ENCODE results near the gene TMEM19. TPM values are rescaled to one million over a fixed set of nuclear protein-coding genes. Genes with fewer than 3 reads are reported as not detected.

The TMEM19 gene
- total RNA-seq, 1 experiment from 2014 or later: 56.3 TPM

- no TSS peak for BruUV-seq (replicated peaks)
- Histone ChIP-seq H3K27ac (ENCODE audit: low read depth, low read length, poor library complexity, severe bottlenecking) (no peak overlapping the region), H3K27me3 (replicated peaks; ENCODE audit: insufficient read depth, low read depth, low read length, poor library complexity) (no peaks in the 10 kb centered on the region), H3K9me3 (ENCODE audit: low read depth, low read length, poor library complexity, severe bottlenecking) (peaks cover 3% of the 10 kb centered on the region), H3K4me3 (ENCODE audit: low read depth, low read length, poor library complexity, severe bottlenecking) (no peak overlapping the region), H3K36me3 (ENCODE audit: insufficient read depth, low read length, poor library complexity, severe bottlenecking) (no peaks in the 10 kb centered on the region), H3K4me1 (ENCODE audit: insufficient read depth, low read length, poor library complexity, severe bottlenecking) (no peaks in the 10 kb centered on the region)
- ChIA-PET POLR2A (ENCODE audit: low non-redundant PET) (no interaction called here), CTCF (no interaction called here)
- intact Hi-C loops (cut with micrococcal nuclease; ENCODE audit: unreplicated experiment): no loop called here
- DNase-seq (ENCODE audit: low spot score): peak; percentile 17
- TF ChIP-seq, protein P1, sequence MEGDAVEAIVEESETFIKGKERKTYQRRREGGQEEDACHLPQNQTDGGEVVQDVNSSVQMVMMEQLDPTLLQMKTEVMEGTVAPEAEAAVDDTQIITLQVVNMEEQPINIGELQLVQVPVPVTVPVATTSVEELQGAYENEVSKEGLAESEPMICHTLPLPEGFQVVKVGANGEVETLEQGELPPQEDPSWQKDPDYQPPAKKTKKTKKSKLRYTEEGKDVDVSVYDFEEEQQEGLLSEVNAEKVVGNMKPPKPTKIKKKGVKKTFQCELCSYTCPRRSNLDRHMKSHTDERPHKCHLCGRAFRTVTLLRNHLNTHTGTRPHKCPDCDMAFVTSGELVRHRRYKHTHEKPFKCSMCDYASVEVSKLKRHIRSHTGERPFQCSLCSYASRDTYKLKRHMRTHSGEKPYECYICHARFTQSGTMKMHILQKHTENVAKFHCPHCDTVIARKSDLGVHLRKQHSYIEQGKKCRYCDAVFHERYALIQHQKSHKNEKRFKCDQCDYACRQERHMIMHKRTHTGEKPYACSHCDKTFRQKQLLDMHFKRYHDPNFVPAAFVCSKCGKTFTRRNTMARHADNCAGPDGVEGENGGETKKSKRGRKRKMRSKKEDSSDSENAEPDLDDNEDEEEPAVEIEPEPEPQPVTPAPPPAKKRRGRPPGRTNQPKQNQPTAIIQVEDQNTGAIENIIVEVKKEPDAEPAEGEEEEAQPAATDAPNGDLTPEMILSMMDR (conservative IDR thresholded peaks at IDR 0.05; ENCODE audit: low read depth, low read length): no peak
- TF ChIP-seq EZH2 (IDR thresholded peaks at IDR 0.05; ENCODE audit: borderline replicate concordance, low read depth, low read length, poor library complexity, severe bottlenecking): no peak
These were observed 24.6 kb downstream of the TMEM19 start for GRCh38 chr12:71710276-71711125.

DNA sequence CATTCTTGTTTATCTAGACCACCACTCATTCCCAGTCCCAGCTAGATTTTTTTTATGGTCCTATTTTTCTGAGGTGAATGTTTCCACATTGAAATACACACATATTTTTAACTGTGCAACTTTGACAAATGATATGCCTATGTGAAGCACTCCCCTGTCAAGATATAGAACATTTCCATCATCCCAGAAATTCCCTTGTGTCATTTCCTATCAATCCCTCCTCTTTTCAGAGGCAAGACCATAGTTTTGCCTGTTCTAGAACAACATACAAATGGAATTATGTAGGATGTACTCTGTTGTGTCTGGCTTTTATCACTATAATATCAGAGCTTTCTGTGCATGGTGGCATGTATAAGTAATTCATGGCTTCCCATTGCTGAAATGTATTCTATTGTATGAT is 32.7 kb downstream of the TMEM19 start:
- Histone ChIP-seq H3K27ac (ENCODE audit: low read depth, low read length, poor library complexity, severe bottlenecking) (no peak overlapping the region), H3K36me3 (ENCODE audit: insufficient read depth, low read length, poor library complexity, severe bottlenecking) (no peaks in the 10 kb centered on the region), H3K4me3 (ENCODE audit: low read depth, low read length, poor library complexity, severe bottlenecking) (no peak overlapping the region), H3K27me3 (replicated peaks; ENCODE audit: insufficient read depth, low read depth, low read length, poor library complexity) (no peaks in the 10 kb centered on the region), H3K9me3 (ENCODE audit: low read depth, low read length, poor library complexity, severe bottlenecking) (no peaks in the 10 kb centered on the region), H3K4me1 (ENCODE audit: insufficient read depth, low read length, poor library complexity, severe bottlenecking) (no peaks in the 10 kb centered on the region)
- intact Hi-C loops (cut with micrococcal nuclease; ENCODE audit: unreplicated experiment): no loop called here
- no peak for DNase-seq (ENCODE audit: low spot score)
- BruUV-seq (replicated peaks): no TSS peak
- ChIA-PET CTCF (no interaction called here), POLR2A (ENCODE audit: low non-redundant PET) (no interaction called here)
- TF ChIP-seq, protein P1 (conservative IDR thresholded peaks at IDR 0.05; ENCODE audit: low read depth, low read length): no peak
- TF ChIP-seq EZH2 (IDR thresholded peaks at IDR 0.05; ENCODE audit: borderline replicate concordance, low read depth, low read length, poor library complexity, severe bottlenecking): no peak

GRCh38 chr12:71719647-71720370 is 33.9 kb downstream of the TMEM19 start:
- CTCF ChIA-PET: no interaction called here
- Histone ChIP-seq H3K36me3 (ENCODE audit: insufficient read depth, low read length, poor library complexity, severe bottlenecking) (no peaks in the 10 kb centered on the region), H3K9me3 (ENCODE audit: low read depth, low read length, poor library complexity, severe bottlenecking) (no peaks in the 10 kb centered on the region), H3K27ac (ENCODE audit: low read depth, low read length, poor library complexity, severe bottlenecking) (no peak overlapping the region), H3K4me3 (ENCODE audit: low read depth, low read length, poor library complexity, severe bottlenecking) (no peak overlapping the region), H3K4me1 (ENCODE audit: insufficient read depth, low read length, poor library complexity, severe bottlenecking) (no peaks in the 10 kb centered on the region), H3K27me3 (replicated peaks; ENCODE audit: insufficient read depth, low read depth, low read length, poor library complexity) (no peaks in the 10 kb centered on the region)
- no TSS peak for BruUV-seq (replicated peaks)
- POLR2A ChIA-PET (ENCODE audit: low non-redundant PET): no interaction called here
- TF ChIP-seq EZH2 (IDR thresholded peaks at IDR 0.05; ENCODE audit: borderline replicate concordance, low read depth, low read length, poor library complexity, severe bottlenecking): no peak
- TF ChIP-seq, protein P1 (conservative IDR thresholded peaks at IDR 0.05; ENCODE audit: low read depth, low read length): no peak
- intact Hi-C loops (cut with micrococcal nuclease; ENCODE audit: unreplicated experiment): no loop called here
- DNase-seq (ENCODE audit: low spot score): no peak
